ENCODE data around the gene MEMO1. TPM values are rescaled to one million over a fixed set of nuclear protein-coding genes. Genes with fewer than 3 reads are reported as not detected.
"Not testable (repeated sequence)": the region's sequence is repeated elsewhere in the genome, so short reads cannot be mapped to it uniquely, and the experiment has no call there.

MEMO1 gene
- total RNA-seq, result 33.6 TPM

DNA sequence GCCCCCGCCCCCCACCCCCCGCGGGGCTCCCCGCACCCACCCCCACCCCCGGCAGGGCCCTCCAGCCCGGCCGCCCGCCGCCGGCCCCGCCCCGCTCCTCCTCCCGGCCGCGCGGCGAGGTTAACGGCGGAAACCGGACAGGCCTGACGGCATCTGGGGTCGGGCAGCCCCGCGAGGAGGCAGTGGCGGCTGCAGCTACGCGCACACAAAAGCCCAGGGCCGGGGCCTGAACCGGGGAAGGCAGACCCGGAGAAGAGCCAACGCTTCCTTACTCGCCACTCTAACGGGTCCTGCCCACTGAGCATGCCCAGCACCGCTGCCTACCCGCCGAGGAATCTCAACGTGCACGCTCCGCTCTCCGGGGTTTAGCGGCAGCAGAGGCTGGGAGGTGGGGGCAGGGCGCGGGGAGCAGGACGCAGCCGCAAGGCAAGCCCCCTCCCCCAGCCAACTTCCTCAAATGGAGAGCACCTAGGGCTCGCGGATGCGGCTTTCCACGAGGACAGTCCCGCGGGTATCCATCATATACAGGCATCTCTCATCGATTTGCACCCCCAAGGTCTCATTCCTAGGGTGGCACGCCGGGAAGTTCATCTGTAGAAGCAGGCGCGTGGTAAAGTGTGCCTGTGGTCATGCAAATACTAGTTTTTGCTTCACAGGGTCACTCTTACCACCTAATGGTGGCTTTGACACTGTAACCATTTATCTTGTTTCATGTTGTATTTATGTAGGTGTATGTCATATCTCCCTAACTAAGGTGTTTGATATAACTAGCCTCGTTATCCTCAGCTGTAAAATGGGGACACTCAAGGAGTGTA, at the start of gene MEMO1:
Gene MEMO1, minus strand, starts transcription at position 339 of the 815 bp plus-strand sequence. CDS start 761 bp downstream, outside the sequence.
- peak; percentile 97 for DNase-seq

DNA sequence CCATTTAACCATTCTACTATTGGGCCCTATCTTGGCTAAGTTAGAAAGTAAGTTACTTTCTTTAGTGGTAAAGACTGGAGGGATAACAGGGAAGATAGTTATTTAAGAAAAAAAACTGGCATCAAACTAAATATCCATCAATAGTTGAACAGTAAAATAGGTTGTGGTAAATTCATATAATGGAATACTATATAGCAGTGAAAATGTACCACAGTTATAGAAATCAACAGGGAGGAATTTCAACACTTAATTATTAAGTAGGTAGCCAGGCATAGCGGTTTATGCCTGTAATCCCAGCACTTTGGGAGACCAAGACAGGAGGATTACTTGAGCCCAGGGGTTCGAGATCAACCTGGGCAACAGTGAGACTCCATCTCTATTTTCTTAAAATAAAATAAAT, 49.5 kb upstream of the MEMO1 start:
- DNase-seq, result no peak

DNA sequence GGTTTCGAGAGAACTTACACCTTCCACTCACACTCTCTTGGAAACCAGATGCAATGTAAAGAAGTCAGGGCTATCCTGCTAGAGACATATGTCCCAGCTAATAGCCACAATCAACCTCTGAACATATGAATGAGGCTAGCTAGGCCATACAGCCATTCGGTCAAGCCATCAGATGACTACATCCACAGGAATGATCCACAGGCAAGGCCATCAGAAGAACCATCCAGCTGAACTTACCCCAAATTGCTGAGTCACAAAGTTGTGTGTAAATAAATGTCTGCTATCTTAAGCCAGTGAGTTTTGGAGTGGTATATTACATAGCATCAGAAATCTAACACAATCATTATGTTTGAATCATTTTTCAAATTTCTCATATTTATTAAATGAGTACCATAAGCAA, 47.3 kb upstream of the MEMO1 start:
- DNase-seq, result no peak

DNA sequence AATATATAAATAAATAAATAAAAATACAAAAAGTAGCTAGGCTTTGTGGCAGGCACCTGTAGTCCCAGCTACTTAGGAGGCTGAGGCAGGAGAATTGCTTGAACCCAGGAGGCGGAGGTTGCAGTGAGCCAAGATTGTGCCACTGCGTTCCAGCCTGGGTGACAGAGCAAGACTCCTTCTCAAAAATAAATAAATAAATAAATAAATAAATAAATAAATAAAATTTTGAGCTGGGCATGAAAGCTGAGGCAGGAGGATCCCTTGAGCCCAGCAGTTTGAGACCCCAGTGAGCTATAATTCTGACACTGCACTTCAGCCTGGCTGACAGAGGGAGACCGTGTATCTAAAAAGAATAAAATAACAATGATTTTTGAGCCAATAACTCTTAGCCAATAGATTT, 43.8 kb upstream of the MEMO1 start:
- DNase-seq, result not testable (repeated sequence)

DNA sequence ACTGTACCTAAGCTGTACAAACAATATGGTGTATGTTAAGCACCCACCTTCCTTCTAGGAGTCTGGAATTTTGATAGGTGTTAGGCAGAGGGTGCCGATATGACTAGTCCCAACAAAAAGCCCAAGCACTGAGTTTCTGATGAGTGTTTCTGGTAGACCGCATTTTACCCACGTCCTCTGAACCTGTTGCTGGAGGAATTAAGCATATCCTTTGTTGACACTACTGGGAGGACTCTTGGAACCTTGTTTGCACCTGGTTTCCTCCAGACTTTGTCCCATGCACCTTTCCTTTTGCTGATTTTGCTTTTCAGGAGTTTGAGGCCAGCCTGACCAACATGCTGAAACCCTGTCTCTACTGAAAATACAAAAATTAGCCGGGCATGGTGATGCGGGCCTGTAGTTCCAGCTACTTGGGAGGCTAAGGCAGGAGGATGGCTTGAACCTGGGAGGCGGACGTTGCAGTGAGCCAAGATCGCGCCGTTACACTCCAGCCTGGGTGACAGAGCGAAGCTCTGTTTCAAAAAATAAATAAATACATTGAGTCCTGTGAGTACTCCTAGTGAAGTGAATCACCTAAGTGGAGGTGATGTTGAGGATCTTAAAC, 41.1 kb upstream of the MEMO1 start:
- no peak for DNase-seq

DNA sequence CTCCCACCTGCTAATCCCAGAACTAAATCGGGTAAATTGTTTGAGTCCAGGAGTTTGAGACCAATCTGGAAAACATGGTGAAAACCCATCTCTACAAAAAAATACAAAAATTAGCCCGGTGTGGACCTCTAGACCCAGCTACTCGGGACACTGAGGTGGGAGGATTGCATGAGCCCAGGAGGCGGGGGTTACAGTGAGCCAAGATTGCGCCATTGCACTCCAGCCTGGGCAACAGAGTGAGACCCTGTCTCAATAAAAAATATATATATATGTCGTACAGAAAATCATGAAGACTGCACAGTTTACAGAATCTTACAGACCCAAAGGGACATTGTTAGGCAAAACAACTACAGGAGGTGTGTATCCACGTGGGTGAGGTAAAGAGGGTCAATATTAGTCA, 32.8 kb upstream of the MEMO1 start:
- no peak for DNase-seq

DNA sequence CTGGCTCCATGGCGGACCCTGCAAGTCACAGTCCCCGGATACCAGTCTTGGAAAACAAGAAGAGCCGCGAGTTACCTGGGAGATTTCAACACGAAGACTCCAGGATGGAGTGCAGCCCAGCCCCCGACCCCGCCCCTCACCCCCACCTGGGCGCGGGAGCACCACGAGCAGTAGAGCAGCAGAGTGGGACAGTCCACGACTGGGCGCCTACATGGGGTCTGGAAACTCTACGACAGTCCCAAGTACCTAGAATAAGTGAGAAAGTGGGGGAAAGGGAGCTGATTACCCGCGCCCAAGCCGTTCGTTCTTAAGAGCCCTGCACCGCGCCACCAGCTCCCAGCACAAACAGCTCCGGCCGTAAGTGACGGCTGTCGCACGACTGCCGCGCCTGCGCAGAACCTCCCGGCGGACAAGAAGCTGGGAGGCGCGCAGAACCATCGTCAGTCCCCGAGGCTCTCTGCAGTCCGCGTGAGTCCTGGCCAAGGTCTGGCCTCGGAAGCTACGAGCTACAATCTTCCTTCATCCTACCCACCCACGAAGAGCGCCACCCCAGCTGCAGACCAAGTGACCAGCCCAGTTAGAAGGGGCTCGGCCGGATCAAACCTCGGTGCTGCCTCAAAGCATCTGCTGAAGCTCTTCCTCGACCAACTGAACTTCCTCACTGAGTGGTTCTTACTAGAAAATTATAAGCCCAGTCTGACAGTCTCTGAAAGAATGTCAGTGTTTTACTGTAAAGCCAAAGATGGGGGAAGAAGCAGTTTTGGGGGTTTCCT, 28.8 kb upstream of the MEMO1 start, which contains the start of gene DPY30:
Gene DPY30, minus strand, starts transcription at position 359 of the 773 bp plus-strand sequence. Its CDS starts 349 bp downstream, at position 10.
- DNase-seq, result peak; percentile 97

DNA sequence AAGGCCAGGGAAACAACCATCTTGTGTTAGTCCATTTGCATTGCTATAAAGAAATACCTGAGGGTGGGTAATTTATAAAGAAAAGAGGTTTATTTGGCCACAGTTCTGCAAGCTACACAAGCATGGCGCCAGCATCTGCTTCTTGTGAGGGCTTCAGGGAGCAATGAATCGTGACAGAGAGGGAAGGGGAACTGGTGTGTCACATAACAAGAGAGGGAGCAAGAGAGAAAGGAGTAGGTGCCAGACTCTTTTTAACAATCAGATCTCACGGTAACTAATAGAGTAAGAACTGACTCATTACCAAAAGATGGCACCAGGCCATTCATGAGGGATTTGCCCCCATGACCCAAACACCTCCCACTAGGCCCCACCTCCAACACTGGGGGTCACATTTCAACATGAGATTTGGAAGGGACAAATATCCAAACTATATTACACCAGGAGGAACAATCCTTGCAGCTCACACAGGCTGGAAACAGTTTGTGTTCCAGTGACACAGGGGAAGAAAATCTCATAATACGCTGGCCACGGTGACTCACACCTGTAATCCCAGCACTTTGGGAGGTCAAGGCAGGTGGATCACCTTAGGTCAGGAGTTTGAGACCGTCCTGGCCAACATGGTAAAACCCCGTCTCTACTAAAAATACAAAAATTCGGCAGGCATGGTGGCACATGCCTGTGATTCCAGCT, 23.5 kb upstream of the MEMO1 start:
- not testable (repeated sequence) for DNase-seq

DNA sequence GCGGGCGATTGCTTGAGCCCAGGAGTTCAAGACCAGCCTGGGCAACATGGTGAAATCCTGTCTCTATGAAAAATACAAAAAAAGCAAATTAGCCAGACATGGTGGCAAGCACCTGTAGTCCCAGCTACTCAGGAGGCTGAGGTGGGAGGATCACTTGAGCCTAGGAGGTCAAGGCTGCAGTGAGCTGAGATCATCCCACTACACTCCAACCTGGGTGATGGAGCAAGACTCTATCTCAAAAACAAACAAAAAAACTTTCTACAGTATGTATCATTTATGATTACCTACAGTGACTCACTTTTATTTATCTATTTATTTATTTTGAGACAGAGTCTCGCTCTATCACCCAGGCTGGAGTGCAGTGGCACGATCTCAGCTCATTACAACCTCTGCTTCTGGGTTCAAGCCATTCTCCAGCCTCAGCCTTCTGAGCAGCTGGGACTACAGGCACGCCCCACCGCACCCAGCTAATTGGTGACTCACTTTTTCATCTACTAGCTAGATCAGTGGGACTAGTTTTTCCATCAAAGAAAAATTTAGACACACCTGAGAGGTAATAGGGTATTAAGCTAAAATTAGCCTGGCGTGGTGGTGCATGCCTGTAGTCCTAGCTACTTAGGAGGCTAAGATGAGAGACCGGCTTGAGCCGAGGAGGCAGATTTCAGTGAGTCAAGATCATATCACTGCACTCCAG, 8.1 kb upstream of the MEMO1 start:
- not testable (repeated sequence) for DNase-seq

DNA sequence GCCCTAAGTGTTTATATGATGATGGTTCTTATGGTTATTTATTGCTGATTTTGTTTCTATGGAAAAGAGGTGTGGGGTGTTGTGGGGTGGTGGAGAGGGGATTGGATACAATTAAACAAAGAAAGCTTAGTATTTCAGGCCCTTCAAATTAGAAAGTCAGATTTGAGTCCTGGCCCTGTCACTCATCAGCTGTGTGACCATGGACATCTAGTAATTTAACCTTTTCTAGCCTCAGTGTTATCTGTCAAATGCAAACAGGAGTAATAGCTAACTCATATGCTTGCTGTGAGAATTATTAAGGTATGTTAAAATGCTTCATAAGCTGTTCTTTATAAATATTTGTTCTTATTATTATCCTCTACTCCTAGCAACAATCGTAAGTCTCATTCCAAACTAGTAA, 2.1 kb upstream of the MEMO1 start:
- no peak for DNase-seq

DNA sequence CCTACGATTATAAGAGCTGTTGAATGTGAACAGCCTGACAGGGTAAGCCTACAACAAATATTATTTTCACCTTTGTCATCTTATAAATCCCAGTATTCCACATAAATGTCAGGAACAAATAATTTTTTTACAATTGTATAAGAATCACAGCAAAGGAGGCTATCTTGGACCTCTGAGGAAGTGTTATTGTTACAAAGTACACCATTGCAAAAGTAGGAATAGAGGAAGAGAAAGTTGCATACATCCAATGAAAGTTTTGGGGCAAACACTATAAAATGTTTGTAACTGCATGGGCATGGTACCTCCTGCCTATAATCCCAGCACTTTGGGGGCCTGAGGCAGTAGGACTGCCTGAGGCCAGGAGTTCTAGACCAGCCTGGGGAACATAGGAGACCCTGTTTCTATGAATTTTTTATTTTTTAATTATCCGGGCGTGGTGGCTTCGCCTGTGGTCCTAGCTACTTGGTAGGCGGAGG, 715 bp upstream of the MEMO1 start:
- no peak for DNase-seq

DNA sequence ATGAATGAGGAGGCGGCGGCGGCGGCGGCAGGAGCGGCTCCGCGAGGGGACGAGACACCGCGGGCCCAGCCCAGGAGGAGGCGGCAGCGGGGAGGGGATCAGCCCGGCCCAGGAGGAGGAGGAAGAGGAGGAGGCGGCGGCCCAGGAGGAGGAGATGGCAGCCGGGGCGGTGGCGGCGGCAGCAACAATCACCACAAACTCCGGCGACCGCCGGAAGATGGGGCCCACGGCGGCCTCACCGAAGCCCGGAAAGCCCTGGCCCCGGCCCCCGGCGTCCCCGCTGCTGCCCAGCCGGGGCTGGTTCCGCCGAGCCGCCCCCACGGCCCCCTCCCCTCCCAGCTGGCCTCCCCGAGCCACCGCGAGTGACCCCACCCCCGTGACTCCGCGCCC, 533 bp downstream of the MEMO1 start:
- DNase-seq, result peak; percentile 63

DNA sequence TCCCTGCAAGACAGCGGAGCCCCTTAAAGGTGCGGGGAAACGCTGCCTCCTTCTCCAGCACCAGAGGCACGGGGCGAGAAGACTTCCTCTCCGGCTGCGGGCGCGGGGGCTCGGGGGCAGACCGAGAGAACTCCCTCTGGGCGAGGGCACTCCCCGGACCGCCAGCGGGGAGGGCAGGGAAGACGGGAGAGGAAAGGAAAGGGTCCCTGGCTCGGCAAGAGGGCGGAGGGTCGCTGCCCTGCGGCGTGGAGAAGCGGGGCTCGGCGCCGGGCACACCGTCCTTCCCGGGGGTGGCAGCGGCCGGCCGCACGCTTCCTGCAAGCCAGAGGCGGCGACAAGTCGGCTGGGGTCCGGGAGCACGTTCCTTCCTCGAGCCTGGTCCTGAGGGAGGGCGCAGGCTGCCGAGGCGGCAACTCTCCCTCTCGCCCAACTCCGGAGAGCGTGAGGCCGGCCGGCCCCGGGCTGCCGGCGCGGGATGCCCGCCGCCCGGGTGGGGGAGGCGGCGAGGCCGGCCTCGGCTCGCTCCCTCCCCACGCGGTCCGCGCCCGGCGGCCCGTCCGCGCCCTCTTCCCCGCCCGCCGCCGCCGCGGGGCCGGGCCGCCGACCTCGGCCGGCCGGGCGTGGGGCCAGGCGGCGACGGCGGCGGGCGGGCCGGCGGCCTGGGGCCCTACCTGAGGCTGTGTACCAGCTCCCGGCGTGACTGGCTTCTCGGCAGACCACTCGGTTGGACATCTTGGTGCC, 1.1 kb downstream of the MEMO1 start:
- DNase-seq, result peak; percentile 32

DNA sequence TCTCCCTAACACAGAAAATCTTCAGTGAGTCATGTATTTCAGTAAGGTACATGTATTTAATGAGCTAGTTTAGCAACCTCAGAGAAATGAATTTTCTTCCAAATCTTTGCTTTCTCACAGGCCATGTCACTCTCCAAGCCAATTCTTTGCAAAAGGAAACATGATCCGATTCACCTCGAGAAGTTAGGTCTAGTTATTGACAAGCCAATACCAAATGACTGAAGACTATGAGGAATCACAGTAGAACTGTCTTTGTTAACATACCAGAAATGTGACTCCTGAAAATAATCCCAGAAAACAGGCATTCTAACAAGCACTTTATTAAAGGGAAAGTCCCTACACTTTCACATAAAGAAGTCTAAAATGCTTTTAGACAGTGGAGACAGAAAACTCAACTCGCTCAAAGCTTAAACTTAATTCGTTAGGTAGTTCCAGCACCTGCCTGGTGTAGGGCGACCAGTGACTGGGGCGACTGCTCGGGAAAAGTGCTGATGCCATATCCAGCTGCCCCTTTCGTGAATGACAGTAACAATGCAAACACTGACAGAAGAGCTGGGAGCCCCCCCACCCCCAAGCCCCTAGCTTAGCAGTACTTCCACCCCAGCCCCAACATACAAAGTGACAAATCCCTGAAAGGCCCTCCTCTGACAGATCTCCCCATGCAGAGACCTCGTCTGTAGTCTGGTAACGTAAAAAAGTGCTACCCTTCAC, 1.8 kb downstream of the MEMO1 start:
- peak; percentile 48 for DNase-seq

DNA sequence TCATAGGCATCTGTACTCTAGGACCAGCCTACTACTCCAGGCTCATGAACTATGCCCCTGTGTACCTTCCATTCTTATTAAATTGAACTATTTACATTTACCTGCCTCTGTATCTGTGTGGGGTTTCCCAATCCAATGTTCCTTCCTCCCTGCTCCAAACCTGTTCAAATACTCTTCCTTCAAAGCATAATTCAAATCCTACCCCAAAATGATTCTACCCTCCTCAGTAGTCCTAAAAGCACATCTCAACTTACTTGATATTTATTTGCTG, 3.8 kb downstream of the MEMO1 start:
- no peak for DNase-seq

DNA sequence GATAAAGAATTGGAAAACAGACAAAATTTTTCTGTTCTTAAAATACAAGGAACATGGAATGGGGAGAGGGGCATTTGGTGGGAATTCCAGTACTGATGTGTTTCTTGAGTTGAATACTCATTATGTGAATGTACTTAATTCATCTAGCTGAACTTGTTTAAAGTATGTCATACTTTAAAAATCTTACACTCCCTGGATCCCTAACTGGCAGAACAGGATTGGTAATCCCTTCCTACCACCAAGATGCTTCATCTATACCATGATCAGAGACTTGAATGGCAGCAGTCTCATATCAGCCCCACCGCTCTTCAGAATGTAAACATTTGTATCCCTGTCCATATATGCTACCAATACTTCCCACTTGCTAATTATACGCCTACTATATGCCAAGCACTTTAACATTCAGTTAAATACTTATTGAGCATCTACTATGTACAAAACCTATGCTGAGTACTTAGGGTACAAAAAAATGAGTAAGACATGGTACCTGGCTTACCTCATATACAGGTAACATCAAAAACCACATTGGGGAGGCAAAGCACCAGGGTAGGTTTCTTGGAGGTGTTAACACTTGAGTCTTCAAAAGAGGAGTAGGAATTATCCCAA, 5.3 kb downstream of the MEMO1 start:
- DNase-seq, result no peak

DNA sequence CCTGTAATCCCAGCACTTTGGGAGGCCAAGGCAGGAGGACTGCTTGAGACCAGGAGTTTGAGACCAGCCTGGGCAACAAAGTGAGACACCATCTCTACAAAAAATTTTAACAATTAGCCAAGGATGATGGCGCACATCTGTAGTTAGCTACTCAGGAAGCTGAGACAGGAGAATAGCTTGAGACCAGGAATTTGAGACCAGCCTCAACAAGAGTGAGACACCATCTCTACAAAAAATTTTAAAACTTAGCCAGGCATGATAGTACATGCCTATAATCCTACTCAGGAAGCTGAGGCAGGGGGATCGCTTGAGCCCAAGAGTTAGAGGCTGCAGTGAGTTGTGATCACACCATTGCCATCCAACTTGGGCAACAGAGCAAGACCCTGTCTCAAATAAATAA, 7.0 kb downstream of the MEMO1 start:
- DNase-seq, result no peak

DNA sequence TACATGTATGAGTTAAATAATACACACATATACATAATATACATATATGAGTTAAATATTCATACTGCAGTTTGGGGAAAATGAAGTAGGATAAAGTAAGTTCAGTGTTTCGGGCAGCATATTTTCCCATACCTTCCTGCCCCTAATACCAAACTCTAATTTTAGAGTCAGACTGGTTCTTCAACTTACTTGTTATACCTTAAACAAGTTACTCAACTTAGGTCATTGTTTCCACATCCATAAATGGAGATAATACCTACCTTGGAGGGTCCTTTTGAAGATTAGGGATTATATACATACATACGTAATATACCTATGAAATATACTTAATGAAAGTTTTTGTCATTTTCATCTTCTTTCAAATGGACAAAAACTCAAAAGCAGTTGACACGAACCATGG, 8.4 kb downstream of the MEMO1 start:
- DNase-seq, result peak; percentile 16

DNA sequence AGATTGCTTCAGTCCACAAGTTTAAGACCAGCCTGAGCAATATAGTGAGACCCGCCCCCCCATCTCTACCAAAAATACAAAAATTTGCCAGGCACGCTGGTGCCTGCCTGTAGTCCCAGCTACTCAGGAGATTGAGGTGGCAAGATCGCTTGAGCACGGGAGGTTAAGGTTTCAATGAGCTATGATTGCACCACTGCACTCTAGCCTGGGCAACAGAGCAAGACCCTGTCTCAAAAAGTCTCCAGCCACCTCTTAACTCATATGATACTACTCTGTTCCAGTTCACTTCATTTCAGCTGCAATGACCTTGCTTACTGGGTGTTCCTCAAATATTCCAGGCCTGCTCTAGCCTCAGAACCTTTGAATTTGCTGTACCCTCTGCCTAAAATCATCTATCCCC, 11.4 kb downstream of the MEMO1 start:
- no peak for DNase-seq

Measured in tongue (tissue), 2 donors.